Measurements from ENCODE around the gene DOK7. TPM values are rescaled to one million over a fixed set of nuclear protein-coding genes. Genes with fewer than 3 reads are reported as not detected.

DOK7 gene
- total RNA-seq, 1 donor: not detected

DNA sequence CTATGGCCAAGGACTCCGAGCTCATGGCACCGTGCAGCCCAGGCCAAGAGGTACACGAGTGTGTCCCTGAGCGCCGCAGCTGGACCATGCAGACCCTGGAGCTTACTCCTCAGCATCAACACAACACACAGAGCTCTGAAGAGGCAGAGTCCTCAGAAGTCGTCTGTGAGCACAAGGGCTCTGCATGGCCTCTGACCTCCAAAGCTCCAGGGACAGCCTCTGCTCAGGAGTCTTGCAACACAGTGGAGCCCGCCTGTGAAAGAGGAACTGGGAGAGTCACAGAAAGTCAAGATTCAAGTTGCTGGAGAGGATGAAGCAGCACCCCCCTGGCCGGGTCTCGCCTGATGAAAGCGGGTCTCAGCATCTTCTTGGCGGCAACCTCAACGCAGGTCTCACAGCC is 66.3 kb downstream of the DOK7 start:
- DNase-seq (ENCODE audit: low read depth): peak; percentile 55
- H3K4me3 ChIP-seq (ENCODE audit: low read depth, low read length): no peak overlapping the region
- TF ChIP-seq, protein P1, sequence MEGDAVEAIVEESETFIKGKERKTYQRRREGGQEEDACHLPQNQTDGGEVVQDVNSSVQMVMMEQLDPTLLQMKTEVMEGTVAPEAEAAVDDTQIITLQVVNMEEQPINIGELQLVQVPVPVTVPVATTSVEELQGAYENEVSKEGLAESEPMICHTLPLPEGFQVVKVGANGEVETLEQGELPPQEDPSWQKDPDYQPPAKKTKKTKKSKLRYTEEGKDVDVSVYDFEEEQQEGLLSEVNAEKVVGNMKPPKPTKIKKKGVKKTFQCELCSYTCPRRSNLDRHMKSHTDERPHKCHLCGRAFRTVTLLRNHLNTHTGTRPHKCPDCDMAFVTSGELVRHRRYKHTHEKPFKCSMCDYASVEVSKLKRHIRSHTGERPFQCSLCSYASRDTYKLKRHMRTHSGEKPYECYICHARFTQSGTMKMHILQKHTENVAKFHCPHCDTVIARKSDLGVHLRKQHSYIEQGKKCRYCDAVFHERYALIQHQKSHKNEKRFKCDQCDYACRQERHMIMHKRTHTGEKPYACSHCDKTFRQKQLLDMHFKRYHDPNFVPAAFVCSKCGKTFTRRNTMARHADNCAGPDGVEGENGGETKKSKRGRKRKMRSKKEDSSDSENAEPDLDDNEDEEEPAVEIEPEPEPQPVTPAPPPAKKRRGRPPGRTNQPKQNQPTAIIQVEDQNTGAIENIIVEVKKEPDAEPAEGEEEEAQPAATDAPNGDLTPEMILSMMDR (IDR thresholded peaks at IDR 0.05; ENCODE audit: insufficient read depth, low read depth, low read length): no peak

DNA sequence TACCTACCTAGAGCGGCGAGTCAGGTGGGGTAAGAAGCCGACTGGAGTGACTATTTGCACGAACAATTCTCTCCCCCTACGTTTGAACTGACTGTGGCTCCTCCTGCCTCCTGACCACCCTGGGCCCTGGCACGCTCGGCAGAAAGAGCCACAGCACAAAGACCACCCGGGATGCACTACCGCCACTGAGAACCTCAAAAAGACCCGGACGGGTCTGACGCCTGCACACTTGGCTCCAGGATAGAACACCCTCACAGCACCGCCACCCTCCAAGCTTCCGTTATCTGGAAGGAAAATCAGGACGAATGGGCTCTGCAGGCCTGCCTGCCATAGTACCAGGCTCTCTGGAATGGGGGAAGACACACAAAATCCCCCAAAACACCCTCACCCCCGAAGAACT is 66.9 kb downstream of the DOK7 start:
- TF ChIP-seq, protein P1 (IDR thresholded peaks at IDR 0.05; ENCODE audit: insufficient read depth, low read depth, low read length): no peak
- peak overlapping the region; percentile 72 for H3K4me3 ChIP-seq (ENCODE audit: low read depth, low read length)
- DNase-seq (ENCODE audit: low read depth): no peak

GRCh38 chr4:3530663-3531254 is 67.7 kb downstream of the DOK7 start:
- H3K4me3 ChIP-seq (ENCODE audit: low read depth, low read length): peak overlapping the region; percentile 72
- TF ChIP-seq, protein P1 (IDR thresholded peaks at IDR 0.05; ENCODE audit: insufficient read depth, low read depth, low read length): no peak
- DNase-seq (ENCODE audit: low read depth): no peak

DNA sequence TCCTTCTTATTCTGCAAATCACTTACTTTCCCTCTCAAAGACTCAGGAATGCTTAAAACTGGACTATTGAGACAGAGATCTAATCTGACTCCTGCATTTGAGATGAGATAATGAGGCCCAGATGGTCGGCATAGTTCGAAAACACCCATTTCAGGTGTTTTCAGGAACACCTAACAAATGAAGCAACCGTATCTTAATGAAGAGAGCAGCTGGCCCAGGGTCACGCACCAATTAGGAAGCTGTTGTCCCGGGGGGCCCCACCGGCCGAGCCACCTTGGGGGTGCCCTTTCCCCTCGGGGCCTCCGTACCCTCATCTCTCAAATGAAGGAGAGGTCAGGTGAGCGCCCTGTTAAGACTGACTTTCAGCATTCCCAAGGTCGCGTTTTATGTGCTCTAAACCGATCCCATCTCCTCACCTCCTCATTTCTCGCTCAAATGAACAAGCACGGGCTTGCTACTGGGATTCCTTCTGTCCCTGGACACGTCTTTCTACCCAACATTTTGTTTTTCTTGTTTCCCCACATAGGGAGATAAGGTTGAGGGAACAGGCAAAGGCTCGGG is 68.3 kb downstream of the DOK7 start:
- TF ChIP-seq, protein P1 (IDR thresholded peaks at IDR 0.05; ENCODE audit: insufficient read depth, low read depth, low read length): no peak
- DNase-seq (ENCODE audit: low read depth): no peak
- H3K4me3 ChIP-seq (ENCODE audit: low read depth, low read length): peak overlapping the region; percentile 72

DNA sequence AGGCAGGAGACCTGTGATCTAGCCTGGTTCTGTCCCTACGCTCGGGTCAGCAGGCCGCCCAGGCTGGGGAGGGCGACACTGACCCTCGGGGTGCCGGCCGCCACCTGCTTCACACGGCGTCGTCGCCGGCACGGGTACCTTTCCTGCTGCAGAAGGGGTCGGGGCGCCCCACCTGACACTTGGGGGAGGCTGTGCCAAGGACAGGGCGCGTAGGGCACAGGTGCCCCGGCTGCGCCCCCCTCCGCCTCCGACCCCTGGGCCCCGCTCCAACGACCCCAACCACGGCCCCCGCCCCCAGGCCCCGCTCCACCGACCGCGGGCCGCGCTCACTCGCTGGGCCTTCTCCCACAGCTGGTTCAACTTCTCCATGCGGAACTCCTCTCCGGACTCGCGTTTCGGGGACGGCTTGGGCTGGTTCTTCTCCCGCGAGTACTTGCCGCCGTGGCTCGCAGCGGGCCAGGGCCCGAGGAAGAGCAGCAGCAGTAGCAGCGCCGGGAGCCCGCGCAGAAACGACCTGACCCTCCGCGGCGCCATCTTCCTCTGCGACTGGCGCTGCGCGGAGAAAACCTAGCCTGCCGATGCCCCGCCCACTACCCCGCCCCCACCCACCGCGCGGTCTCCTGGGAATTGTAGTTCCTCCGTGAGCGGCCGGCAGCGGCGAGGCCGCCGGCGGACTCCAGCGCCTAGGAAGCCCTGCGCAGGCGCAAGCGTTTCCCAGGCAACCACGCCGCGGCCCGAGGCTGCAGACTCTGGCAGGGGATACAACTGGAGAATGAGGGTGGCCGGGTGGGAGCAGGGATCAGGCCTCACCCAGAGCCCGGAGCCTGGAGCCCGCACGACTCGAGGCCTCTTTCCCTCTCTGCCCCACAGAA is 69.0 kb downstream of the DOK7 start, which contains the start of gene LRPAP1:
TSS of gene LRPAP1 (minus strand) at position 544 of the 872 bp plus-strand sequence. CDS start at position 534, 10 bp downstream.
- peak; percentile 89 for DNase-seq (ENCODE audit: low read depth)
- TF ChIP-seq, protein P1 (IDR thresholded peaks at IDR 0.05; ENCODE audit: insufficient read depth, low read depth, low read length): no peak
- peak within 1 kb of the TSS; percentile 72 for H3K4me3 ChIP-seq (ENCODE audit: low read depth, low read length)

DNA sequence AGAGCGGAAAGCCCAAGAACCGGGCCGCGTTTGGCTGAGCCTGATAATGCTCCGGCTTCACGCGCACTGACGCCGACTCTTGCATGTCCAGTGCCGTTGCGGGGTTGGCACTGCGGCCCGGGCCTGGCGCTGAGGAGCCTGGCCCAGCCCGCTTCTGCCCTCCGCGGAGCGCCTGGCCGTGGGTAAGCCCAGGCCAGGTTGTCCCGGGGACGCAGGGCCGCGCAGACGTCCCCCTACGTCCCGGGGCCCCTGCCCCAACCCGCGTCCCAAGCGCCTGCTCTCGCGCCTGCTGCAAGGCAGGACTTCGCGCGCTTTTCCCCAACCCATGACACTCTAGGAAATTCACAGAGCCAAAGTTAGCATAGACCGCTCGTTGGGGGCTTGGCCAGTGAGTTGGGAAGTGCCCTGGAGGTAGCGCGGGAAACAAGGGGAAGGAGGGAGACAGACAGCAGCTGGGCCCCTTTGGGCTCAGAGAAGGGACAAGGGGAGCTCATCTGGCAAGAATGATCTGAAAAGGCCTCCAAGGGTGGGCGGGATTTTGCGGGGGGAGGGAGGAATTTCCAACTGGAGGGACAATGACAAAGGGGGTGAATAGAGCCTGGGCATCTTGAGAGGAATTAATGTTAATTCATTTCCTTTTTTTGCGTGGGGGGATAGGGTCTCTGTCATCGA is 69.8 kb downstream of the DOK7 start:
- TF ChIP-seq, protein P1 (IDR thresholded peaks at IDR 0.05; ENCODE audit: insufficient read depth, low read depth, low read length): no peak
- no peak for DNase-seq (ENCODE audit: low read depth)
- peak overlapping the region; percentile 72 for H3K4me3 ChIP-seq (ENCODE audit: low read depth, low read length)

All from fibroblast of villous mesenchyme (primary cell).